HG03457 (cell line): ENCODE results near the gene OR7C1.
"Not testable (repeated sequence)": the region's sequence is repeated elsewhere in the genome, so short reads cannot be mapped to it uniquely, and the experiment has no call there.

Experiments
- ATAC-seq: cut with Tn5 transposase; IDR thresholded peaks from one replicate; pipeline ENCODE4 v1.9.1; 2021; ENCODE audit warnings: moderate number of reproducible peaks; ENCODE audit not compliant: unreplicated experiment

Gene OR7C1

GRCh38 chr19:14785102-14785793, 49.7 kb downstream of the OR7C1 start:
- not testable (repeated sequence) for ATAC-seq

GRCh38 chr19:14784730-14785101, 50.3 kb downstream of the OR7C1 start:
- not testable (repeated sequence) for ATAC-seq

DNA sequence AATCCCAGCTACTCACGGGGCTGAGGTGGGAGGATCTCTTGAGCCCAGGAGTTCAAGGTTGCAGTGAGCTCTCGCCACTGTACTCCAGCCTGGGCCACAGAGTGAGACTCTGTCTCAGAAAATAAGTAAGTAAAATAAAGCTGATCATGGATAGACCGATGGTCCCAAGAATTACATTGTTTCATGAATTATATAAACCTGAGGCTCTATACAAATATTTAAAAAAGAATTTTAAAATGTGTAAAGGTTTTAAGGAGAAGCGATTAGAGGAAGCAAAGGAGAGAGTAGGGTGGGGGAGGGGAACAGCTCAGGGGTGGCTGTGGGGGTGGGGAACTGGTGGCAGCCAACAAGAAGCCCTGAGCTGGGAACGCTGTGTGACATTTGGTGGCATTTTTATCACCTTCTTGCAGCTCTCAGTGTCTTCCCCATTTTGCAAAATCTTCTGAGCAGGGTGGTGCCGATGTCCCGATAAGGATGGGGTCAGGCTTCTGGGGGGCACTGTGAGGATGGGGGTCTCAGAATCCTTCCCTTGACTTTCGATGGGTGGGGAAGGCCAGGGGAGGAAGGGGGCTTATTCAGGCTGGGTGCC, 51.5 kb downstream of the OR7C1 start:
- ATAC-seq, result not testable (repeated sequence)

DNA sequence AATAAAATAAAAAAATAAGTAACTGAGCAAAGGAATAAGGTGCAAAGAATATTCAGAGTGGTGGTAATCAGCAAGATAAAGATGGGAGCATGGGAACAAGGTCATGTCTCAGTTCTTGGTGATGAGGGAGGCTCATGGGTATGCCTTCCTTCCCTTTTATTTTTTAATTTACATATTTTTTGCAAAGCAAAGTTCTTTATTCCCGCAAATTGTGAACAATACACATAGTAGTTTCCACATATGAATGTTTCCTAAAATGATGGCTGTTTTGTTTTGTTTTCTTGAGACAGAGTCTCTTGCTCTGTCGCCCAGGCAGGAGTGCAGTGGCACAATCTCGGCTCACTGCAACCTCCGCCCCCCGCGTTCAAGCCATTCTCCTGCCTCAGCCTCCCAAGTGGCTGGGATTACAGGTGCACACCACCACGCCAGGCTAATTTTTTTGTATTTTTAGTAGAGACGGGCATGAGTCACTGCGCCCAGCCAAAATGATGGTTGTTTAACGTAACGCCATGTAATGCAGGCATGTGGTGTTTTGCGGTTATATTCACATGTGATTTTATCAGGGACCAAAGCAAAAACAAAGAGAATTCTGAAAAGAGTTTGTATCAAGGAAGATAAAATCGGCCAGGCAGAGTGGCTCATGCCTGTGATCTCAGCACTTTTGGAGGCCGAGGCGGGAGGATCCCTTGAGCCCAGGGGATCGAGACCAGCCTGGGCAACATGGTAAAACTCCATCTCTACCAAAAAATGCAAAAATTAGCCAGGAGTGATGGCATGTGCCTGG, 52.2 kb downstream of the OR7C1 start:
- no peak for ATAC-seq

- not testable (repeated sequence) for ATAC-seq
These were observed 53.1 kb downstream of the OR7C1 start for GRCh38 chr19:14781713-14782536.

- ATAC-seq, result not testable (repeated sequence)
These were observed 54.3 kb downstream of the OR7C1 start for GRCh38 chr19:14780622-14781225.

DNA sequence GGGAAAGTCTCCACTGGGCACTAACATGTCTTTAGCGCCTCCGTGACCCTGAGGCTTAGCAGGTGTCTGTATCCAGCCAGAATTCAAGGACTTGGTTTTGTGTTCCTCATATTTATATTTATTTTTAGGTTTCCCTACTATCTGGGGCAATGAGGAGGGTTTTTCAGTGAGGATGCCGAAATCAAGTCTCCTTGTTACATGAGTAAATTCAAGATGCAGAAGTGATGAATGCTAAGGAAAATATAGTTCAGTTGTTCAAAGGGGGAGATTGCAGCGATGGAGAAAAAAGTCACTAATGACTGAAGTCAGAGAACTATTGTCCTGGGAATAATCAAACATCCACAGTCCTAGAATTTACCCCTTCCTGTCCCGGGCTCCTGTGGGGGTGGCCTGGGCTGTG, 55.8 kb downstream of the OR7C1 start:
- no peak for ATAC-seq

- not testable (repeated sequence) for ATAC-seq
These were observed 56.7 kb downstream of the OR7C1 start, which contains the start of gene ADGRE2 for GRCh38 chr19:14778110-14778845. Gene ADGRE2, minus strand, starts transcription at chr19:14778560. Its CDS starts 1,804 bp downstream, at chr19:14776756.

- ATAC-seq, result not testable (repeated sequence)
These were observed 57.3 kb downstream of the OR7C1 start for GRCh38 chr19:14777645-14778044.

- ATAC-seq, result no peak
These were observed 59.0 kb downstream of the OR7C1 start for GRCh38 chr19:14775869-14776586.

- not testable (repeated sequence) for ATAC-seq
These were observed 59.7 kb downstream of the OR7C1 start for GRCh38 chr19:14775326-14775725.

DNA sequence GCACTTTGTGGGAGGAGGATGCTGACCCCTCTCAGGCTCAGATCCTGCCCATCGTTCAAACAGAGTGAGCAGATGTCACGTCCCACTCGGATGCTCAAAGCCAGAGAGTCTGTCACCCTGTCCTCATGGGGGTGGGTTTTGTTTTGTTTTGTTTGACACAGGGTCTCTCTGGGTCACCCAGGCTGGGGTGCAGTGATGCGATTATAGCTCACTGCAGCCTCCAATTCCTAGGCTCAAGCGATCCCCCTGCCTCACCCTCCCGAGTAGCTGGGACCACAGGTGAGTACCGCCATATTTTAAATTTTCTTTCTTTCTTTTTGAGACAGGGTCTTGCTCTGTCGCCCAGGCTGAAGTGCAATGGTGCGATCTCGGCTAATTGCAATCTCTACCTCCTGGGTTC, 60.6 kb downstream of the OR7C1 start:
- ATAC-seq, result no peak

GRCh38 chr19:14773722-14774121, 61.3 kb downstream of the OR7C1 start:
- ATAC-seq, result not testable (repeated sequence)

- ATAC-seq, result no peak
These were observed 62.0 kb downstream of the OR7C1 start for GRCh38 chr19:14772995-14773394.

GRCh38 chr19:14772467-14772866, 62.5 kb downstream of the OR7C1 start:
- no peak for ATAC-seq

GRCh38 chr19:14770944-14771839, 63.8 kb downstream of the OR7C1 start:
- no peak for ATAC-seq

GRCh38 chr19:14770136-14770535, 64.8 kb downstream of the OR7C1 start:
- ATAC-seq, result no peak

- ATAC-seq, result no peak
These were observed 65.8 kb downstream of the OR7C1 start for GRCh38 chr19:14769201-14769600.
